Smooth muscle cell of the brain vasculature (primary cell): ENCODE results near the gene ABHD10.

ENCODE experiments used
- DNase-seq: peaks from one replicate; pipeline ENCODE4 v3.0.0-alpha.2; 2012; ENCODE audit warnings: low read depth, low spot score

ABHD10 gene

GRCh38 chr3:112000966-112001365, 22.1 kb downstream of the ABHD10 start:
- DNase-seq: no peak

GRCh38 chr3:112001526-112001925, 22.7 kb downstream of the ABHD10 start:
- DNase-seq: no peak

DNA sequence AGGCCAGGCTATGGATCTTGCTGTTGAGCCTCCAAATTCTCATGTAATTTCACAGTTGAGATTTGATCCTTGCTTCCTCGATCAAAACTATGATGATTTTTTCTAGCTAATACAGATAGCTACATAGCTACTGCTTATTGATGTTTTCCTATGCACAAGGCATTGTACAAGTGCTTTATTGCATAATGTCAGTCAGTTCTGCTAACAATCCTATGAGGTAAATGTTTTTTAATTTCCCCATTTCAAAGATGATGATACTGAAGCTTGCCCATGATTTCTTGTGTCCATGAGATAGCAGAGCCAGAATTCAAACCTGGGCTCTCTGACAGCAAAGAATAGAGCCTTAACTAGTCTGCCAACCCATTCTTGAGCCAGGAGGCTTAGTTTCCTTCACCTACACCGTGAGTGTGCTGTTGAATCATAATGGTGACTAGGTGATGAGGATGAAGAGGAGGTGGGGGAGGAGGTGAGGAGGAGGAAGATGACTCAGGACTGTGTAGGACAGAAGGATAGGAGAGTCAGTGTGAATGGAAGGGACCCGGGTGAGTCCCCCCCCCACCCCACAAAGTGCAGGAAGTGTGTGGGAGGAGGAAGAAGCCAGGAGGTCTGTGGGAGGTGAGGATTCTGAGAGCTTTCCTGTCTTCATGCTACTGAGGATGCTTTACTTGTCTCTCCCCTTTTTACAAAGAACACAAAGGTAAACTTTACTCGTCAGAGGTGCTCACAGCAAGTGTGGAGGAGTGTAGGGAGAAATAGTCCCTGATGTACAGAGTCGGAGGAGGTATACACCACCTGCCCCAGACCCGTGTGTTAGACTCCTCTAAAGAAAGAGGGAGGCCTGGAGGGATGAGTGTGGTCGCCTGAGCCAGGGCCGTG, 23.5 kb downstream of the ABHD10 start:
- DNase-seq: no peak

DNA sequence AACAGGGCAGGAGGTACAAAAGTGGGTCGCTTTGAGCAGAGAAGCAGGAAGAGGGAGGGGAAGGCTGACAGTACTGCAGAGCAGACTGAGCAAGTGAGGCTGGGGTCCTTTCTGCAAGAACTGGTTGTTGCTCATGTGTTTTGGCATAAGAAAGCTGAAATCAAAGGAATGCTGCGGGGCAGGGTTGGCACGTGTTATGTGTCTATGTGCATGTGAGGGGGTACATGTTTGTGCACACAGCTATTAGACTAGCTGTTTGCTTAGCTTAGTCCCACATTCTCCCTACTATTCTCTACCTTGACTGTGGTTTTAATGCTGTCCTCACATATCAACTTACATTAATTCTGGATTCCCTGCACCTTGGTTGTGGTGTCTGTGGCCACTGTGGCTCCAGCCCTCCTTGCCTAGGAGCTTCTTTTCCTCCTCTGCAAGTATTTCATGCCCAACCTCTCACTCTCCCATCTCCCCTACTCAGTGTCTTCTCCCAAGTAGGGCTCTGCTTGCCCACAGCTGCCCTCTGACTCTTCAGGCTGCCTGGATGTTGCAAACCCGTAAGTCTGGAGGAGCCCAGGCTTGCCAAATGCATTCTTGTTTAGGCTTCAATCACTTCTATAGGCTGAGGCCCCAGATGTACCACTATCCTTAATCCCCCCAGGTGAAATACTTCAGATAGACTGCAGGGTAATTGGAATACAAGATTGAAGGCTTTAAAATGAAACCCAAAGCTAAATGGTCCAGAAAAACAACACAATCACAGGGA, 24.7 kb downstream of the ABHD10 start:
- no peak for DNase-seq

- no peak for DNase-seq
Measured at GRCh38 chr3:112004187-112004586, 25.4 kb downstream of the ABHD10 start.

GRCh38 chr3:112004669-112005068, 25.8 kb downstream of the ABHD10 start:
- no peak for DNase-seq

GRCh38 chr3:112005091-112005672, 26.4 kb downstream of the ABHD10 start:
- DNase-seq: no peak

GRCh38 chr3:112007633-112008032, 28.8 kb downstream of the ABHD10 start:
- no peak for DNase-seq

DNA sequence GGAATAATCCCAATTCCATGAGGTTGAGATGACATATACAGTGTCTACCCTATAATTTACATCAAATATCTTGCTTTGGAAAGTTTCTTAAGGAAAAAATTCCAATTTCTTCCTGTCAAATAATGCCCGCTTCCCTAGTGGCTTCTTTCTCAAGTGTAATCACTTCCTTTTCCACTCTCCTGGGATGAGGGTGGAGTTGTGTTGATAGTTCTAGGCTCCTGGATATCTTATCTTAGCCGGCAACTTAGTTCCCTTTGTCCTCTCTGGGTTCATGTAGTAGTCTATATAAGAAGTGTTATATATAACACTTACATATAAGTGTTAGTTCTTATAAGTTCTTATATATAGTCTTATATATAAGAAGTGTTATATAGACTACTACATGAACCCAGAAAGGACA, 30.8 kb downstream of the ABHD10 start:
- DNase-seq: no peak

- DNase-seq: no peak
Measured at GRCh38 chr3:112010636-112011035, 31.8 kb downstream of the ABHD10 start.

DNA sequence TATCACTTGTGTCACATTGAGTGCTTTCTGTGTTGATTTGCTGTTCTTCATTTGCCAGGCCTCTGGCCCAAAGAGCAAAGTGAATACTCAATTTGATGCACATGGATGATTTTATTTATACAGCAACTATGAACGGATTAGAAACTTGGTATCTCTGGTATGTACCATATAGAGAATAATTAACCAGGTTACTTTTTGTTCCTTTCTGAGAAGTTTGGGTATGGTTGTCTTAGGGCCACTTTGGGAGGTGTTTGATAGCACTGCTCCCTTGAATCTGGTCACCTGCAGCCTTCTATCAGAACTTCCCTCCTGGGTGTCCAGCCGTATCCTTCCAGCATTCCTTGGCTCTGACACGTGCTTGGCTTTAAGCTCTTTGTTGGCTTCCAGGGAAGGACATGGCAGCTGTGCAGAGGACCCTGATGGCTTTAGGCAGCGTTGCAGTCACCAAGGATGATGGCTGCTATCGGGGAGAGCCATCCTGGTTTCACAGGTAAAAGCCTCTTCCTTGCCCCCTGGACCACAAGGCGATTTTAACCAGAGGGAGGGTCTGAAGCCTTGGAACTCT, 32.6 kb downstream of the ABHD10 start:
- DNase-seq: no peak

DNA sequence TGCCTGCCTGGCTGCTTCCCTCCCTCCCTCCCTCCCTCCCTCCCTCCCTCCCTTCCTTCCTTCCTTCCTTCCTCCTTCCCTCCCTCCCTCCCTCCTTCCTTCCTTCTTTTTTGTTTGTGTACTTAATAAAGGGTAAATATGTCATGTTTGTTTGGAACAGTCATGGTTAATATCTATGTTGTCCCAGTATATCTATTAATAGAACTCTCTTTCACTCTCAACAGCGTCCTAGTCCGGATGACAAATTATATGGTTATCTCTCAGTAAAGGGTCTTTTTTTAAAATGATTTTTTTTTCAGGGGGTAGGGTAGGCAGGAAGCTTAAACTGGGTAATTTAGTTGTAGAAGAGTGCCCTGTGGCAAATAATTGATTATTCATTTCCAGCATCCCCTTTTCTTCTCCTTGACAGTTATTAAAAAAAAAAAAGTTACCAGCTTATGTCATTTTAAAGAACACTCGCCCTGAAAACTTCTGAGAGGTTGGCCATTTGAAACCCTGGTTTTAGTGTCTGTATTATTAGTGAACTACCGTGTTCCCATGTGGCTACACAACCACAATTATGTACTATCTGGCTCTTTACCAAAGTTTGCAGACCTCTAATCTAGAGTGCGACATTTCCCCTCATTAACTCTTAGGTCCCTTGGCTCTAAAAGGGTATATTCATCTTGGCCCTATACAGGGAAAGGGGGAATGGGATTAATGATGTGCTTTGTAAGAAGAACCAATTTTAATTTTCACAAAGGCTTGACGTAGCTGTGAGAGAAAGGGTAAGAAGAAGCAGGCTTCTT, 33.6 kb downstream of the ABHD10 start:
- DNase-seq: no peak

DNA sequence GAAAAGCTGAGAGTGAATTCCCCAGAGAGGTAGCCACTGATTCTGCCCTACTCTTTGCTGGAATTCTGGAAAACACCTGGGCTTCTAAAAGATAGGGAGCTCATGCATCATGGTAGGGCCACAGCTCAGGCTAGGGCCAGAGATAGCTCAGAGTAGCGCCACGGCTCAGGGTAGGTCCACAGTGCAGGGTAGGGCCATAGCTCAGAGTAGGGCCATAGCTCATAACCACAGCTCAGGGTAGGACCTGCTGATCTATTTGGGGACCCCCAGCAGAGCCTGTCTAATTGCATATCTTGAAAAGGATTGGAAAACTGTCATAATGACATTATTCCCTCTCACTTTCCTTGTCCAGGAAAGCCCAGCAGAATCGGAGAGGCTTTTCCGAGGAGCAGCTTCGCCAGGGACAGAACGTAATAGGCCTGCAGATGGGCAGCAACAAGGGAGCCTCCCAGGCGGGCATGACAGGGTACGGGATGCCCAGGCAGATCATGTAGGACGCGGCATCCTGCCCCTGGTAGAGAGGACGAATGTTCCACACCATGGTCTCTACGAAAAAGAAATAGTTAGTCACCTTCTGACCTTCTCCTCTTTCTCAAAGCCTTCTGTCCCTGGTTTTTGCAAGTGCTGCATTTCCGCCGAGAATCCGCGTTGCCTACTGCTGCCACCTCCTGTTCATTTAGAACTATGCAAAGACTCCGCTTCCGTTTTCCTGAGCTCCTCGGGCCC, 34.4 kb downstream of the ABHD10 start:
- DNase-seq: peak; percentile 63

GRCh38 chr3:112013784-112014143, 34.9 kb downstream of the ABHD10 start:
- no peak for DNase-seq

- no peak for DNase-seq
Measured at GRCh38 chr3:112017091-112017490, 38.3 kb downstream of the ABHD10 start.

DNA sequence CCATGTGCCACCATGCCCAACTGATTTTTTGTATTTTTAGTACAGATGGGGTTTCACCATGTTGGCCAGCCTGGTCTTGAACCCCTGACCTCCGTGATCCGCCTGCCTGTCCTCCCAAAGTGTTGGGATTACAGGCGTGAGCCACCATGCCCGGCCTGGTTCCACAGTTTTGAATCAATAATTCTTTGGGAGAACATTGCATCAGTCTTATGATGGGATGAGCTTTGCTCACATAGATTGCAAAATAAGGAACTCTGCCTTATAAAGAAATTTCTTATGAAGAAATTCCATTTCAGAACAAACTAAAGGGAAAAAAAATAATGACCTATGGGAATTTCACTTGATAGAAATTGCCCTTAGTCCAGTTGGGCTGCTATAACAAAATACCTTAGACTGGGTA, 39.9 kb downstream of the ABHD10 start:
- DNase-seq: no peak

DNA sequence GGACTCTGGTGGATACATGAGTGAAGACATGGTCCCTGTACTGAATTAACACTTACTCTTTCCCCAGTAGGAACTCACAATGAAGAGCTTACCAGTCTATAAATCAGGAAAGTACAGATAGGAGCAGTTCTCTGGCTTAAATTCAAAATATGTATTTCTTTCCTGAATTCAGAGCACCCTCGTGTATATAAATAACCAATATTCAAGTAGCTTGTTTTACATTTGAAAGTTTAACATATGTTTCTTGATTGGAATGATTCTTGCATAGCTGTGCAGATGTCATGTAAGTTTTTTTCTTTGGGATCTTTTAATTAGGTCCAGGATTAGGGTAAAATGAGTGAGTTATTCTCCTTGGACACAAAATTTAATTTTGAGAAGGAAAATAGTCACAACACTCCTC, 40.9 kb downstream of the ABHD10 start:
- no peak for DNase-seq

GRCh38 chr3:112020674-112021085, 41.9 kb downstream of the ABHD10 start:
- DNase-seq: no peak

GRCh38 chr3:112027142-112027541, 48.3 kb downstream of the ABHD10 start:
- DNase-seq: no peak

DNA sequence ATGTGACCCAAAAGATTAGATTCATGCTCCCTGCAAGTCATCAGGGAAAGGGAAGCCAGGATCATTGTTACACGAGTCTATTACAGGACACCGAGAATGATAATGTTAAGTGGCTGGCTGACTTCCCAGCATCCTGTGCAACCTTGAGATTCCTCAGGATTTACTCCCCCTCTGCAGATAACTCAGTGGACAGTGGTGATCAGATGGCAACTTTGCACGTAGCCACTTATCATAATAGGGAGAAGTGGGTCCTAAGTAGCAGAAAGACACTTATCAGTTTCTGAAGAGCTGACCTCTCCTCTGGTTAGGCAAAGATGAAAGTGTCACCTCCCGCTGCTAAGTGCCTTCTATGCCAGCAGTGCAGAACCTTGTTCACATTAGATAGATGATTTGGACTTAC, 49.0 kb downstream of the ABHD10 start:
- no peak for DNase-seq

DNA sequence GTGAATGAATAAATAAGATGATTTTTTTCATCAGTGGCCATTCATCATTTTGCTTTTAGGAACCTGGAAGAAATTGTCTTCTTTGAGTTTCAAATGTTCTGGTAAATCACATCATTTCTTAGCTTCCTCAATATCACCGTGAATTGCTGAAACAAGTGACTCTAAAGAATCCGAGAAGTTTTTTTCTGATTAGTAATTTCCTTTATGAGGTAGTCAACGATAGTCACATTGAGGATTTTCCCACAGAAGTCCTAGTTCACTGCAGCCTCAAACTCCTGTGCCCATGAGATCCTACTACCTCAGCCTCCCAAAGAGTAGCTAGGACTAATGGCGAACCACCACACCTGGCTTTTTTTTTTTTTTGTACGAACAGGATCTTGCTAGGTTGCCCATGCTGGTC, 52.1 kb downstream of the ABHD10 start:
- no peak for DNase-seq
